Lower leg skin (tissue), 4 donors: Measurements from ENCODE around the gene RNF31. TPM values are rescaled to one million over a fixed set of nuclear protein-coding genes. Genes with fewer than 3 reads are reported as not detected.

Source experiments
- DNase-seq, 2 donors: peaks; one replicate each; pipeline ENCODE4 v3.0.0-alpha.2; 2019; ENCODE audit warnings: low spot score in 2 of 2
- H3K4me3 ChIP-seq: fragments of 200-600 bp; sonication (generic); 2 replicates; pipeline ENCODE4 v1.5.1; 2017; ENCODE audit warnings: mild to moderate bottlenecking, low read depth; ENCODE audit not compliant: poor library complexity, severe bottlenecking
- POLR2A ChIP-seq, 2 donors: fragments of 450-650 bp; IDR thresholded peaks; one replicate each; pipeline ENCODE4 v1.6.1; 2016 to 2017; ENCODE audit warnings: antibody characterized with exemption in 2 of 2, mild to moderate bottlenecking in 1 of 2, moderate library complexity in 1 of 2
- WGBS, 2 donors: methylation state at CpG; one replicate each; pipeline ENCODE4 v1.1.5; 2018; 5-methylcytosine and 5-hydroxymethylcytosine counted together
- intact Hi-C: fragments of 100-400 bp; cut with DNase I; formaldehyde crosslinking; loops from one replicate; pipeline ENCODE4 v1.15.0; 2023; ENCODE audit warnings: low total_unique reads
- total RNA-seq, 4 donors: library from RNA; depleted of rRNA; stranded (reverse); fragments of >200 nt; gene quantifications; one replicate each; pipeline ENCODE4 v1.1.0, GENCODE V29; 2016
- TF ChIP-seq, protein P1 (sequence below), 3 donors: fragments of 450-650 bp; IDR thresholded peaks; one replicate each; pipeline ENCODE4 v1.5.1; 2016; ENCODE audit warnings: antibody characterized with exemption in 3 of 3, mild to moderate bottlenecking in 3 of 3, moderate library complexity in 2 of 3

RNF31 gene
- total RNA-seq, 4 donors from 2014 or later = 53.1 to 98.6 (median 77.3) TPM

DNA sequence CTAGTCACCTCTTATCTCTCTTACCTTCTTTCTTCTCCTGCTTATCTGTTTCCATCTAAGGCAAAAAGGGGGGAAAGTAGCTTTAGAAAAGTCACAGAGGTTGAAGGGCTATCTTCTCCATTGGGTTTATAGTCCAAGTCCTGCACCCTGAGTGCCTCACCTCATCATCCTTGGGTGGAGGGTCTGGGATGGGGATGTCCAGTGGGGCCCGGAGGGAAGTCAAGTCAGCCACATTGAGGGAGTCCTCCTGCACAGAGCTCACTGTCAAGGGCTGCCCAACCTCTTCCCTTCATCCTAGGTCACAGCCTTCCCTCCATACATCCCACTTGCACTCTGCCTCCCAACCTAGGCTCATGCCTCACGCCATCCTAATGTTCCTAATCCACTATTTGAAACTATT, 2.1 kb upstream of the RNF31 start:
- no peak for TF ChIP-seq POLR2A (IDR thresholded peaks at IDR 0.05)
- TF ChIP-seq, protein P1, sequence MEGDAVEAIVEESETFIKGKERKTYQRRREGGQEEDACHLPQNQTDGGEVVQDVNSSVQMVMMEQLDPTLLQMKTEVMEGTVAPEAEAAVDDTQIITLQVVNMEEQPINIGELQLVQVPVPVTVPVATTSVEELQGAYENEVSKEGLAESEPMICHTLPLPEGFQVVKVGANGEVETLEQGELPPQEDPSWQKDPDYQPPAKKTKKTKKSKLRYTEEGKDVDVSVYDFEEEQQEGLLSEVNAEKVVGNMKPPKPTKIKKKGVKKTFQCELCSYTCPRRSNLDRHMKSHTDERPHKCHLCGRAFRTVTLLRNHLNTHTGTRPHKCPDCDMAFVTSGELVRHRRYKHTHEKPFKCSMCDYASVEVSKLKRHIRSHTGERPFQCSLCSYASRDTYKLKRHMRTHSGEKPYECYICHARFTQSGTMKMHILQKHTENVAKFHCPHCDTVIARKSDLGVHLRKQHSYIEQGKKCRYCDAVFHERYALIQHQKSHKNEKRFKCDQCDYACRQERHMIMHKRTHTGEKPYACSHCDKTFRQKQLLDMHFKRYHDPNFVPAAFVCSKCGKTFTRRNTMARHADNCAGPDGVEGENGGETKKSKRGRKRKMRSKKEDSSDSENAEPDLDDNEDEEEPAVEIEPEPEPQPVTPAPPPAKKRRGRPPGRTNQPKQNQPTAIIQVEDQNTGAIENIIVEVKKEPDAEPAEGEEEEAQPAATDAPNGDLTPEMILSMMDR (IDR thresholded peaks at IDR 0.05) = no peak

DNA sequence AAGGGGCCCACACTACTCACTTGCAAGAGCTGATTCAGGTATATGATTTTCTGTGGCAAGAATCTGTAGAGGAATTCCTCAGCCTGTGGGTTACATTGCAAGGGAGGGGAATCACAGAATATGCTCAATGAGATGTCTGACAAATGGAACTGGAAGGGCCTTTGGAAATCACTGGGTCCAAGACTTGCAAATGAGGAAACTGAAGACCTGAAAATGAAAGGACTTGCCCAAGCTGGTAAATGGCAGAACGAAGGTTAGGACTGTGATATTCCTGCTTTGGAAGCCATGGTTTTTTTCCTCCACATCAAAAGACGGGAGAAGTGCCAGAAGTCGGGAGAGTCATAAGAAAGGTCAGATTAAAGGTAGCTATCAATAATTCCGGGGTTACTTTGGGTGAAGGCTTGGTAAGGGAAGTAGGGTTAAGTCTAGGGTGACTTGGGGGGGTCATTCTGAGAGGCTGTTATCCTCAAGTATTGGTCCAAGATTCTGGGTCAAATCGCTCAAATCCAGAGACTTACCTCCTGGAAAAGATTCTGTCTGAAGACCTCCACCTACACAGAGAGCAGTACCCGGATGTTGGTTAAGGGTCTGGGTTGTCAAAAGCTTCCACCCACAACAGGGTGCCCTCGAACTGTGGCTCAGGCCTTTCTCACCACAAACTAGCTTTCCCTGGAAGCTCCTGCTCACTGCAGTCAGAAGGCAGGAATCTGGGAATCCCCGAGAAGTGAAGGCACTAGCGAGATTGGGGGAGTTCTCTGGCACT, 1.4 kb upstream of the RNF31 start:
- TF ChIP-seq, protein P1 (IDR thresholded peaks at IDR 0.05) = no peak
- no peak for TF ChIP-seq POLR2A (IDR thresholded peaks at IDR 0.05)
- no peak for DNase-seq
- peak overlapping the region; percentile 63 for H3K4me3 ChIP-seq
- intact Hi-C loops = no loop called here
- WGBS, 2 donors = 10 to 11% methylated on average over 9 of the region's 9 CpGs

More for the DNA sequence above, 2.1 kb upstream of the RNF31 start:
- no peak for DNase-seq
- intact Hi-C loops = no loop called here
- WGBS, 2 donors = 95 to 97% methylated on average over 2 of the region's 2 CpGs
- no peak overlapping the region for H3K4me3 ChIP-seq

DNA sequence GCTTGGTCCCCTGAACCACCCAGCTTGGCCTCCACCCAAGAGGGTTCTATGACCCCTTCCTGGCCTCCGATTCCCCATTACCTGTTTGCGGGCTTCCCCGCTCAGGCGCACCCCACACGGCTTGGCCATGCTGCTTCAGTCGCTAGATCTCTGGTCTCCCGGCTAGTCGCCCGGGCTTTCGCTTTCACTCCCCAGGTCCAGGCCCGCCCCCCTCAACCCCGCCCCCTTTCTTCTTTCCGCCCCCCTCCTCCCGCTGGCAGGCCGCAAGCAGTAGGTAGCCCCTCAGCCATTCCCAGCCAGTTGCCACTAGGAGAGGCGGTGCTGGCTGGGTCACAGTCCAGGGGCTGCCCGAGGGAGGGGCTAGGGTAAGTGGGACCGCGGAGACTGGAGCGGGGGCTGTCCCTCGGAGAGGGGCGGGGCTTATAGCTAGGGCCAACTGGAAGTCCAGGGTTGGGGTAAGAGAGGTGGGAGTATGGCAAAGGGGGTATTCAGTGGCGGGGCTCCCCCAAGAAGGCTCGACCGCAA, 783 bp upstream of the RNF31 start, which contains the start of gene PSME2:
TSS of gene PSME2 (minus strand) at position 158 of the 525 bp plus-strand sequence. CDS start at position 129, 29 bp downstream.
- 1 to 2% methylated on average over 20 to 25 of the region's 25 CpGs for WGBS, 2 donors
- intact Hi-C loops = no loop called here
- H3K4me3 ChIP-seq = peak within 1 kb of the TSS; percentile 94
- no peak for TF ChIP-seq POLR2A (IDR thresholded peaks at IDR 0.05)
- TF ChIP-seq, protein P1 (IDR thresholded peaks at IDR 0.05) = peak in 1 of 3 donors; percentile 14
- peak; percentile 92 to 98 for DNase-seq

DNA sequence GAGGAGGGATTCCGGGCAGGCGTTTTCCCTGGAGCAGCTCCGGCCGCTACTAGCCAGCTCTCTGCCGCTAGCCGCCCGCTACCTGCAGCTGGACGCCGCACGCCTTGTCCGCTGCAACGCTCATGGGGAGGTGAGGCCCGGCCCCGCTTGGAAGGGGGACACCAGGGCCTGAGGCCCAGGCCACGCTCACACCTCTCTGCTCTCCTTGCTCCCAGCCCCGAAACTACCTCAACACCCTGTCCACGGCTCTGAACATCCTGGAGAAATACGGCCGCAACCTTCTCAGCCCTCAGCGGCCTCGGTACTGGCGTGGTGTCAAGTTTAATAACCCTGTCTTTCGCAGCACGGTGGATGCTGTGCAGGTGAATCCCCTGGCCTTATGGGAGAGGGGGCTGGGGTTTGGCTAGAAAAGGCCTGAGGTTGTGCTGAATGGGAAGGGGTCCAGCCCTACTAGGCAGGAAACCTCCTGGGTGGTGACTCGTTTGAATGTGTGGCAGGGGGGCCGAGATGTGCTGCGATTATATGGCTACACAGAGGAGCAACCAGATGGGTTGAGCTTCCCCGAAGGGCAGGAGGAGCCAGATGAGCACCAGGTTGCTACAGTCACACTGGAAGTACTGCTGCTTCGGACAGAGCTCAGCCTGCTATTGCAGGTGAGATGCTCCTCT, 597 bp downstream of the RNF31 start:
- TF ChIP-seq POLR2A (IDR thresholded peaks at IDR 0.05) = no peak
- TF ChIP-seq, protein P1 (IDR thresholded peaks at IDR 0.05) = no peak
- 4 to 12% methylated on average over 15 to 25 of the region's 29 CpGs for WGBS, 2 donors
- peak overlapping the region; percentile 94 for H3K4me3 ChIP-seq
- intact Hi-C loops = no loop called here
- peak in 1 of 2 donors; percentile 82 for DNase-seq

DNA sequence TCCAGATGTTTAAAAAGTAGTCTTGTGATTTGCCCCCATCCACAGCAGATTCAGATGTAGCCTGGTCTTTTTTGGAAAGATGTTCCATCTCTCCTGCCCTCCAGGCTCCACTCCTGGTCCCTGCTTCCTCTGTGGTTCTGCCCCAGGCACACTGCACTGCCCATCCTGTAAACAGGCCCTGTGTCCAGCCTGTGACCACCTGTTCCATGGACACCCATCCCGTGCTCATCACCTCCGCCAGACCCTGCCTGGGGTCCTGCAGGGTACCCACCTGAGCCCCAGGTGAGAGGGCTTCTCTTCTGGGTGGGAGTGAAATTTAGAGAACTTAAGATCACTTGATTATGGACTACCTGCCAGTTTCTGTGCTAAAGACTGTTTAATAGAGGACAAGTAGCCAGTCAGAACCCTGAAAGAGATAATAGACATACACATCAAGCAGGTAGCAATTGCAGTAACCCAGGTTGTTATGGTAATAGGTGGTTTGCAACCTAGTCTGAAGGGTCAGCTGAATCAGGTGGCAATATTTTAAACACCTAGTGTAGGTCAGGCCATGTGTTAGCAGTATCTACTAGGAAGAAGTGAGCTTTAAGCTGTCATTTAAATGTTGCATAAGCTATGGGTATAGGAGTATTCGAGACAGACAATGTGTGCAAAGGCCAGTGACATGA, 2.1 kb downstream of the RNF31 start:
- intact Hi-C loops = no loop called here
- no peak overlapping the region for H3K4me3 ChIP-seq
- 87 to 100% methylated on average over 3 of the region's 3 CpGs for WGBS, 2 donors
- no peak for DNase-seq
- TF ChIP-seq, protein P1 (IDR thresholded peaks at IDR 0.05) = no peak
- no peak for TF ChIP-seq POLR2A (IDR thresholded peaks at IDR 0.05)
